Uterus (tissue), 2 donors: Measurements from ENCODE around the gene CRPPA.

Source experiments
- POLR2A ChIP-seq, 2 donors: fragments of 450-650 bp; IDR thresholded peaks; one replicate each; pipeline ENCODE4 v1.6.1; 2016; ENCODE audit warnings: antibody characterized with exemption in 2 of 2, mild to moderate bottlenecking in 1 of 2, moderate library complexity in 1 of 2
- TF ChIP-seq, protein P1 (sequence below), 4 experiments: fragments of 200-600 bp in 2 of 4; fragments of 450-650 bp in 2 of 4; sonication (generic) in 2 of 4; IDR thresholded peaks; one replicate each; pipeline ENCODE4 v1.5.1; 2016 to 2019; ENCODE audit warnings: antibody characterized with exemption in 4 of 4, mild to moderate bottlenecking in 2 of 4, moderate library complexity in 1 of 4

GRCh38 chr7:16404636-16405035 is 16.7 kb downstream of the CRPPA start:
- TF ChIP-seq, protein P1, sequence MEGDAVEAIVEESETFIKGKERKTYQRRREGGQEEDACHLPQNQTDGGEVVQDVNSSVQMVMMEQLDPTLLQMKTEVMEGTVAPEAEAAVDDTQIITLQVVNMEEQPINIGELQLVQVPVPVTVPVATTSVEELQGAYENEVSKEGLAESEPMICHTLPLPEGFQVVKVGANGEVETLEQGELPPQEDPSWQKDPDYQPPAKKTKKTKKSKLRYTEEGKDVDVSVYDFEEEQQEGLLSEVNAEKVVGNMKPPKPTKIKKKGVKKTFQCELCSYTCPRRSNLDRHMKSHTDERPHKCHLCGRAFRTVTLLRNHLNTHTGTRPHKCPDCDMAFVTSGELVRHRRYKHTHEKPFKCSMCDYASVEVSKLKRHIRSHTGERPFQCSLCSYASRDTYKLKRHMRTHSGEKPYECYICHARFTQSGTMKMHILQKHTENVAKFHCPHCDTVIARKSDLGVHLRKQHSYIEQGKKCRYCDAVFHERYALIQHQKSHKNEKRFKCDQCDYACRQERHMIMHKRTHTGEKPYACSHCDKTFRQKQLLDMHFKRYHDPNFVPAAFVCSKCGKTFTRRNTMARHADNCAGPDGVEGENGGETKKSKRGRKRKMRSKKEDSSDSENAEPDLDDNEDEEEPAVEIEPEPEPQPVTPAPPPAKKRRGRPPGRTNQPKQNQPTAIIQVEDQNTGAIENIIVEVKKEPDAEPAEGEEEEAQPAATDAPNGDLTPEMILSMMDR (IDR thresholded peaks at IDR 0.05), result no peak
- no peak for TF ChIP-seq POLR2A (IDR thresholded peaks at IDR 0.05)
